ENCODE data around the gene DLGAP4. TPM values are rescaled to one million over a fixed set of nuclear protein-coding genes. Genes with fewer than 3 reads are reported as not detected.
A peak's percentile ranks its signal among the peaks of the same experiment; 100 is the strongest.

DLGAP4 gene
- total and polyA plus RNA-seq, 10 donors, result 12.0 to 60.9 (median 45.9) TPM

DNA sequence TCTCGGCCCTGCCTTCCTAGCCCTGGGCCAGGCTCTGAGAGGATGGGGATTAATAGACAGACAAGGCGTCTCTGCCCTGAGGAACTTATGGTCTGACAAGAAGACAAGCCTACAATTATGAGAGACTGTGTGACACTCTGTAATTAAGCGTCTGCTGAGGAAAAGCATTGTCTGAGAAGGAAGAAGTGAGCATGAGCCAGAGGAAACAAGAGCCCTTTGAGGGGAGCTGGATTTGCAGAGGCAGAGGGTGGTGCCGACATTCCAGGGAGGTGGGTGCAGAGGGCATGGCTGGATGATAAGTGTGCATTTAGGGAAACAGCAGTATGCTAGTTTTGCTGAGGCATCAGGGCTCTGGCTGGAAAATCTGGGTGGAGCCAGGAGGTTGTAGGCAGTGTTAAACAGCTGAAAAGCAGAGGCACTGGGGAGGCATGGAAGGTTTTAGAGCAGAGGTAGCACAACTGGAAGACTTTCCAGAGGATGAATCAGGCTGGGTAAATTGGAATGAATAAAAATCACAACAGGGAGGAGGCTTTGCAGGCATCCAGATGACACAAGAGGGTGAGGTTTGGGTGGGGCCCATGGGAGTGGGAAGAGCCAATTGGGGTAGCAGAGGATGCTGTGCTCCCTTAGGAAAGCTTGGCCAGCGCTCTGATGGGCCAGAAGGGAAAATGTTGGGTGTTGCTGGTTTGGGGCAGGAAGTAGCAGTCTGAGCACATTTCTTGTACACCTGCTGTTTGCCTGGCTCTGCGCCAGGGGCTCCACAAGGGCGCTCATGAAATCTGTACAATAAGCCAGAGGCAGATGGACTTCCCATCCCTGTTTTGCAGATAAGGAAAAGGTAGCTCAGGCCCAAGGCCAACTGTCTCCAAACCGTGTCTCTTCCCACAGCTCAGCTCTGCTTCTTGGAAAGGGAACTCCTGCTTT is 161.2 kb downstream of the DLGAP4 start:
- intact Hi-C loops (cut with DNase I; ENCODE audit: low total_unique reads), result no loop called here
- Histone ChIP-seq H3K36me3 (peaks cover 0 to 8% (median 0%) of the 10 kb centered on the region in 6 donors), H3K4me1 (peaks cover 79 to 100% (median 99%) of the 10 kb centered on the region in 6 donors), H3K27ac (peak overlapping the region in 7 of 8 donors; percentile 29 to 97 (median 38)), H3K27me3 (replicated peaks in 1 of 7) (no peaks in the 10 kb centered on the region), H3K4me3 (peak overlapping the region in 1 of 8 donors; percentile 5), H3K9me3 (no peaks in the 10 kb centered on the region)
- peak; percentile 89 for DNase-seq
- 28 to 35% (median 32%) methylated on average over 8 of the region's 8 CpGs for WGBS, 5 donors
- no peak for TF ChIP-seq POLR2A (IDR thresholded peaks at IDR 0.05)
- TF ChIP-seq POLR2AphosphoS5 (IDR thresholded peaks at IDR 0.05), result peak in 1 of 3 donors; percentile 51
- TF ChIP-seq, protein P1, sequence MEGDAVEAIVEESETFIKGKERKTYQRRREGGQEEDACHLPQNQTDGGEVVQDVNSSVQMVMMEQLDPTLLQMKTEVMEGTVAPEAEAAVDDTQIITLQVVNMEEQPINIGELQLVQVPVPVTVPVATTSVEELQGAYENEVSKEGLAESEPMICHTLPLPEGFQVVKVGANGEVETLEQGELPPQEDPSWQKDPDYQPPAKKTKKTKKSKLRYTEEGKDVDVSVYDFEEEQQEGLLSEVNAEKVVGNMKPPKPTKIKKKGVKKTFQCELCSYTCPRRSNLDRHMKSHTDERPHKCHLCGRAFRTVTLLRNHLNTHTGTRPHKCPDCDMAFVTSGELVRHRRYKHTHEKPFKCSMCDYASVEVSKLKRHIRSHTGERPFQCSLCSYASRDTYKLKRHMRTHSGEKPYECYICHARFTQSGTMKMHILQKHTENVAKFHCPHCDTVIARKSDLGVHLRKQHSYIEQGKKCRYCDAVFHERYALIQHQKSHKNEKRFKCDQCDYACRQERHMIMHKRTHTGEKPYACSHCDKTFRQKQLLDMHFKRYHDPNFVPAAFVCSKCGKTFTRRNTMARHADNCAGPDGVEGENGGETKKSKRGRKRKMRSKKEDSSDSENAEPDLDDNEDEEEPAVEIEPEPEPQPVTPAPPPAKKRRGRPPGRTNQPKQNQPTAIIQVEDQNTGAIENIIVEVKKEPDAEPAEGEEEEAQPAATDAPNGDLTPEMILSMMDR (IDR thresholded peaks at IDR 0.05 in 8 of 11, conservative IDR thresholded peaks at IDR 0.05 in 3 of 11), result no peak

DNA sequence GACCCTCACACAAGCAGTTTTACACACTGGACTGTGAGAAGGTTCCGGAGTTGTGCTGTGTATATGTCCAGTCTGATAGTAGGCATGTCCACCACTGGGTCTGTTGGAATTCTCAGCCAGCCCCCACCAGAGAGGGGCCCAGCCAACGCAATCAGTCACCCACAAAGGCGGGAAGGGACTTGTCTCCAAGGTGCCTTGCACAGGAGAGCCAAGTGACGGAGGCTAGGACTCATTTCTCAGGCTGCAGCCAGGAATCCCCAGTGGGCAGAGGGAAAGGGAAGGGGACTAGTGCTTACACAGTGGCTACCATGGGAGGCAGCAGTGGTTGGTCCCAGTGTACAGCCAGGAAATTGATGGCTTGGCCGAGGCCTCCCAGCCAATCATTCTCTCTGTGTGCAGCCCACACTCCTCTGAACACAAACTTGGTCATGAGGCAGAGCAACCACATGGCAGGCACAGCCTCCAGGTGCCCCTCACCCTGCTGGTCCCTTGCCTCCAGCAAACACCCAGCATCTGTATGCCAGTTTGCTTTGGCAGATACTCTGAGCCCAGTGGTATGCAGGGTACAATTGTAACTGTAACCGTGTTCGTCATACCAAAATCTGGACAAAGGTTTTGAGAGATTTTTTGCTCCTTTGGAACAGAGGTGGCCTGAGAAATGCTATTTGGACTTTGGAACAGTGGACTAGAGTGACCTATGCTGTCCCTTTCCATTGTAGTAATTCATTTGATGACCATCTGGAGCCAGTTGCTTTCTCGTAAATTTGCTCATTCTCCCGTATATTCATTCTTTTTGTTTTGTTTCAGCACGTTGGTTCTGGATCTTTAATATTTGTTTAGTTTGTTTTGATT is 162.2 kb downstream of the DLGAP4 start:
- Histone ChIP-seq H3K4me3 (no peak overlapping the region), H3K4me1 (peaks cover 83 to 100% (median 99%) of the 10 kb centered on the region in 6 donors), H3K9me3 (no peaks in the 10 kb centered on the region), H3K36me3 (peaks cover 0 to 8% (median 0%) of the 10 kb centered on the region in 6 donors), H3K27ac (peak overlapping the region in 7 of 8 donors; percentile 29 to 97 (median 38)), H3K27me3 (replicated peaks in 1 of 7) (no peaks in the 10 kb centered on the region)
- intact Hi-C loops (cut with DNase I; ENCODE audit: low total_unique reads), result no loop called here
- no peak for DNase-seq
- 76 to 91% (median 86%) methylated on average over 10 of the region's 10 CpGs for WGBS, 5 donors
- no peak for TF ChIP-seq POLR2A (IDR thresholded peaks at IDR 0.05)
- TF ChIP-seq, protein P1 (IDR thresholded peaks at IDR 0.05 in 8 of 11, conservative IDR thresholded peaks at IDR 0.05 in 3 of 11), result no peak
- TF ChIP-seq POLR2AphosphoS5 (IDR thresholded peaks at IDR 0.05), result no peak

DNA sequence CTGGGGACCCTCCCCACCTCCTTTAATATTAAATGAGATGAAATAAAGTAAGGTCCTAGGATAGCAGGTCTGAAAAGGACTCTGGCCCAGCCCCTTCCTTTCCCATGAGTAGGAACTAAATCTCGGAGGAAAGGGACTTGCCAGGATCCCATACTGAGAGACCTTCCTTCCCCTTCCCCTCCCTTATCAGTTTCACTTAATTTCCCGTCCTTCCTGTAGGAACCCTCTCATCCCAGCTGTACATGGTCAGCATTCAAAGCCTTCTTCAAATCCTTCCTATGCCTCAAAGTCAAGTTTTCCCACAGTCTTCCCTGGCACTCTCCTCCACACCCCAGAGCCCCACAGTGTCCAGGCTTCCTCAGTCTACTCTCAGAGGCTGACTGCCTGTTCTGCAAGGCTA is 163.8 kb downstream of the DLGAP4 start:
- no peak for DNase-seq
- 27 to 65% (median 47%) methylated on average over 2 of the region's 2 CpGs for WGBS, 5 donors
- Histone ChIP-seq H3K36me3 (peaks cover 0 to 8% (median 0%) of the 10 kb centered on the region in 6 donors), H3K27ac (peak overlapping the region in 7 of 8 donors; percentile 35 to 87 (median 53)), H3K27me3 (replicated peaks in 1 of 7) (no peaks in the 10 kb centered on the region), H3K4me1 (peaks cover 69 to 100% (median 93%) of the 10 kb centered on the region in 6 donors), H3K4me3 (no peak overlapping the region), H3K9me3 (no peaks in the 10 kb centered on the region)
- intact Hi-C loops (cut with DNase I; ENCODE audit: low total_unique reads), result no loop called here
- TF ChIP-seq POLR2A (IDR thresholded peaks at IDR 0.05) (no peak), POLR2AphosphoS5 (IDR thresholded peaks at IDR 0.05) (peak in 1 of 3 donors; percentile 41)
- TF ChIP-seq, protein P1 (IDR thresholded peaks at IDR 0.05 in 8 of 11, conservative IDR thresholded peaks at IDR 0.05 in 3 of 11), result no peak
